Adrenal gland (tissue), 5 donors: ENCODE data around the gene KAZN.

Experiments
- CTCF ChIP-seq, 6 experiments: fragments of 450-650 bp in 4 of 6; fragments of 200-600 bp in 2 of 6; sonication (generic) in 1 of 6; IDR thresholded peaks; 1 replicate in 5 of 6; 2 replicates in 1 of 6; pipeline versions ENCODE4 v1.5.1 to v1.8.0; 2016 to 2021; ENCODE audit warnings: antibody characterized with exemption in 6 of 6, mild to moderate bottlenecking in 2 of 6, moderate library complexity in 1 of 6
- POLR2A ChIP-seq, 2 donors: fragments of 450-650 bp; IDR thresholded peaks; one replicate each; pipeline ENCODE4 v1.6.1; 2017; ENCODE audit warnings: antibody characterized with exemption in 2 of 2, mild to moderate bottlenecking in 2 of 2, moderate library complexity in 1 of 2
- donor health status: DM: no; HTN: no; CAD: no.

GRCh38 chr1:14617791-14618190 lies 19.3 kb downstream of the KAZN start:
- TF ChIP-seq POLR2A (IDR thresholded peaks at IDR 0.05) (no peak), CTCF (IDR thresholded peaks at IDR 0.05) (no peak)
